WTC11 (cell line): Measurements from ENCODE around the gene BICRA. TPM values are rescaled to one million over a fixed set of nuclear protein-coding genes. Genes with fewer than 3 reads are reported as not detected.

ENCODE experiments used
- ATAC-seq: fragments of 200-7000 bp; cut with Tn5 transposase; 2 replicates; pipeline ENCODE4 v1.10.0; 2021; ENCODE audit warnings: mild to moderate bottlenecking, moderate library complexity
- CTCF ChIA-PET: fragments of 300-600 bp; sonication (Branson Sonifier 250); formaldehyde crosslinking; loops from one replicate; lab custom pipeline; 2021; ENCODE audit warnings: antibody characterized with exemption; lab: Charles Lee
- POLR2A ChIA-PET: fragments of 350-600 bp; sonication (Branson Sonifier 250); formaldehyde crosslinking; loops from one replicate; lab custom pipeline; 2021; ENCODE audit warnings: antibody characterized with exemption; lab: Charles Lee
- DNase-seq: peaks from one replicate; pipeline ENCODE4 v3.0.0; 2021; ENCODE audit warnings: low spot score
- H3K27ac Mint-ChIP-seq: 2 replicates; pipeline ENCODE4 v1.8.0; 2021; ENCODE audit warnings: mixed read lengths
- H3K27me3 Mint-ChIP-seq: 2 replicates; pipeline ENCODE4 v1.8.0; 2021; ENCODE audit warnings: low read depth, mild to moderate bottlenecking, moderate library complexity, mixed read lengths
- H3K36me3 Mint-ChIP-seq: 2 replicates; pipeline ENCODE4 v1.8.0; 2021; ENCODE audit warnings: mixed read lengths
- H3K4me1 Mint-ChIP-seq: 2 replicates; pipeline ENCODE4 v1.8.0; 2022; ENCODE audit warnings: mixed read lengths
- H3K4me3 Mint-ChIP-seq: 2 replicates; pipeline ENCODE4 v1.8.0; 2021; ENCODE audit warnings: mild to moderate bottlenecking, moderate library complexity, mixed read lengths
- H3K9me3 Mint-ChIP-seq: 2 replicates; pipeline ENCODE4 v1.8.0; 2021; ENCODE audit warnings: mixed read lengths
- FOXK1 ChIP-seq: sonication (generic); formaldehyde crosslinking; IDR thresholded peaks from 2 replicates; pipeline ENCODE4 v1.8.0; 2022; ENCODE audit warnings: mild to moderate bottlenecking, moderate library complexity, missing genetic modification reagents
- GTF2I ChIP-seq: fragments of 250-450 bp; sonication (Bioruptor Pico); conservative IDR thresholded peaks from 2 replicates; pipeline ENCODE4 v1.4.0; 2021; ENCODE audit warnings: mild to moderate bottlenecking
- HMGA2 ChIP-seq: fragments of 250-450 bp; sonication (Bioruptor Pico); IDR thresholded peaks from 2 replicates; pipeline ENCODE4 v1.4.0; 2021; ENCODE audit warnings: mild to moderate bottlenecking, moderate library complexity
- JAZF1 ChIP-seq: fragments of 250-450 bp; sonication (Bioruptor Pico); IDR thresholded peaks from 2 replicates; pipeline ENCODE4 v1.9.0; 2021; ENCODE audit warnings: moderate library complexity, mild to moderate bottlenecking, inconsistent platforms
- JUN ChIP-seq: sonication (generic); formaldehyde crosslinking; IDR thresholded peaks from 2 replicates; pipeline ENCODE4 v1.8.0; 2023; ENCODE audit warnings: mild to moderate bottlenecking, missing genetic modification reagents
- MLX ChIP-seq: sonication (generic); formaldehyde crosslinking; IDR thresholded peaks from 2 replicates; pipeline ENCODE4 v1.8.1; 2023; ENCODE audit warnings: mild to moderate bottlenecking, missing genetic modification reagents, moderate library complexity
- MYBL2 ChIP-seq: sonication (generic); formaldehyde crosslinking; IDR thresholded peaks from 2 replicates; pipeline ENCODE4 v1.8.1; 2023; ENCODE audit warnings: mild to moderate bottlenecking, moderate library complexity, missing genetic modification reagents
- PREB ChIP-seq: sonication (generic); formaldehyde crosslinking; IDR thresholded peaks from 2 replicates; pipeline ENCODE4 v1.8.1; 2022; ENCODE audit warnings: mild to moderate bottlenecking, missing genetic modification reagents, moderate library complexity, borderline replicate concordance
- PRRX2 ChIP-seq: fragments of 250-450 bp; sonication (Bioruptor Pico); IDR thresholded peaks from 2 replicates; pipeline ENCODE4 v1.8.0; 2021; ENCODE audit warnings: mild to moderate bottlenecking
- RELA ChIP-seq: sonication (generic); formaldehyde crosslinking; IDR thresholded peaks from 2 replicates; pipeline ENCODE4 v1.8.1; 2022; ENCODE audit warnings: missing genetic modification reagents, mild to moderate bottlenecking, borderline replicate concordance
- RORB ChIP-seq: fragments of 250-450 bp; sonication (Bioruptor Pico); IDR thresholded peaks from 2 replicates; pipeline ENCODE4 v1.9.0; 2021; ENCODE audit warnings: mild to moderate bottlenecking
- SMAD3 ChIP-seq: sonication (generic); formaldehyde crosslinking; IDR thresholded peaks from 2 replicates; pipeline ENCODE4 v1.8.0; 2022; ENCODE audit warnings: missing genetic modification reagents, mild to moderate bottlenecking, borderline replicate concordance
- SOX15 ChIP-seq: fragments of 250-450 bp; sonication (Bioruptor Pico); IDR thresholded peaks from 2 replicates; pipeline ENCODE4 v1.9.0; 2021; ENCODE audit warnings: mild to moderate bottlenecking
- SP1 ChIP-seq: sonication (generic); formaldehyde crosslinking; conservative IDR thresholded peaks from 2 replicates; pipeline ENCODE4 v1.8.1; 2022; ENCODE audit warnings: missing genetic modification reagents
- TEAD4 ChIP-seq: sonication (generic); formaldehyde crosslinking; IDR thresholded peaks from 2 replicates; pipeline ENCODE4 v1.8.0; 2022; ENCODE audit warnings: mild to moderate bottlenecking, missing genetic modification reagents
- USF1 ChIP-seq: sonication (generic); formaldehyde crosslinking; IDR thresholded peaks from 2 replicates; pipeline ENCODE4 v1.8.0; 2022; ENCODE audit warnings: mild to moderate bottlenecking, missing genetic modification reagents
- ZMAT4 ChIP-seq: fragments of 250-450 bp; sonication (Bioruptor Pico); IDR thresholded peaks from 2 replicates; pipeline ENCODE4 v1.9.0; 2021; ENCODE audit warnings: mild to moderate bottlenecking
- ZNF532 ChIP-seq: fragments of 250-450 bp; sonication (Bioruptor Pico); IDR thresholded peaks from 2 replicates; pipeline ENCODE4 v1.9.0; 2021; ENCODE audit warnings: mild to moderate bottlenecking, borderline replicate concordance
- ZSCAN18 ChIP-seq: fragments of 250-450 bp; sonication (Bioruptor Pico); IDR thresholded peaks from 2 replicates; pipeline ENCODE4 v2.1.2; 2022; ENCODE audit warnings: mild to moderate bottlenecking, moderate library complexity
- total RNA-seq: library from RNA; stranded (reverse); gene quantifications from 3 replicates; pipeline ENCODE4 v1.2.3, GENCODE V29; 2021
- TF ChIP-seq, protein P1 (sequence below): fragments of 200-600 bp; IDR thresholded peaks from 2 replicates; pipeline ENCODE4 v1.8.0; 2022; ENCODE audit warnings: antibody characterized with exemption
- TF ChIP-seq, protein P2 (sequence below): sonication (generic); formaldehyde crosslinking; IDR thresholded peaks from 2 replicates; pipeline ENCODE4 v1.8.0; 2022; ENCODE audit warnings: mild to moderate bottlenecking, missing genetic modification reagents
- TF ChIP-seq, protein P3 (sequence below): fragments of 250-450 bp; sonication (Bioruptor Pico); conservative IDR thresholded peaks from 2 replicates; pipeline ENCODE4 v1.9.0; 2021; ENCODE audit warnings: mild to moderate bottlenecking

The BICRA gene
- total RNA-seq, 1 experiment from 2014 or later = 30.3 TPM

- CTCF ChIA-PET = no interaction called here
- ATAC-seq (no peak), DNase-seq (no peak)
- H3K4me3 Mint-ChIP-seq = no peak overlapping the region
- no peaks in the 10 kb centered on the region for H3K27me3 Mint-ChIP-seq
- no peaks in the 10 kb centered on the region for H3K4me1 Mint-ChIP-seq
- peaks cover 7% of the 10 kb centered on the region for H3K9me3 Mint-ChIP-seq
- H3K27ac Mint-ChIP-seq = no peak overlapping the region
- TF ChIP-seq SOX15 (CRISPR knock-in tag) (no peak), RORB (no peak), FOXK1 (no peak), USF1 (no peak), JUN (CRISPR knock-in tag) (no peak), SMAD3 (no peak), MYBL2 (no peak), TEAD4 (no peak), PREB (CRISPR knock-in tag) (no peak), SP1 (no peak), ZSCAN18 (CRISPR knock-in tag) (no peak), HMGA2 (CRISPR knock-in tag) (no peak), ZNF532 (CRISPR knock-in tag) (no peak), GTF2I (CRISPR knock-in tag) (no peak), JAZF1 (CRISPR knock-in tag) (no peak)
- TF ChIP-seq, protein P1, sequence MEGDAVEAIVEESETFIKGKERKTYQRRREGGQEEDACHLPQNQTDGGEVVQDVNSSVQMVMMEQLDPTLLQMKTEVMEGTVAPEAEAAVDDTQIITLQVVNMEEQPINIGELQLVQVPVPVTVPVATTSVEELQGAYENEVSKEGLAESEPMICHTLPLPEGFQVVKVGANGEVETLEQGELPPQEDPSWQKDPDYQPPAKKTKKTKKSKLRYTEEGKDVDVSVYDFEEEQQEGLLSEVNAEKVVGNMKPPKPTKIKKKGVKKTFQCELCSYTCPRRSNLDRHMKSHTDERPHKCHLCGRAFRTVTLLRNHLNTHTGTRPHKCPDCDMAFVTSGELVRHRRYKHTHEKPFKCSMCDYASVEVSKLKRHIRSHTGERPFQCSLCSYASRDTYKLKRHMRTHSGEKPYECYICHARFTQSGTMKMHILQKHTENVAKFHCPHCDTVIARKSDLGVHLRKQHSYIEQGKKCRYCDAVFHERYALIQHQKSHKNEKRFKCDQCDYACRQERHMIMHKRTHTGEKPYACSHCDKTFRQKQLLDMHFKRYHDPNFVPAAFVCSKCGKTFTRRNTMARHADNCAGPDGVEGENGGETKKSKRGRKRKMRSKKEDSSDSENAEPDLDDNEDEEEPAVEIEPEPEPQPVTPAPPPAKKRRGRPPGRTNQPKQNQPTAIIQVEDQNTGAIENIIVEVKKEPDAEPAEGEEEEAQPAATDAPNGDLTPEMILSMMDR = no peak
- TF ChIP-seq, protein P2, sequence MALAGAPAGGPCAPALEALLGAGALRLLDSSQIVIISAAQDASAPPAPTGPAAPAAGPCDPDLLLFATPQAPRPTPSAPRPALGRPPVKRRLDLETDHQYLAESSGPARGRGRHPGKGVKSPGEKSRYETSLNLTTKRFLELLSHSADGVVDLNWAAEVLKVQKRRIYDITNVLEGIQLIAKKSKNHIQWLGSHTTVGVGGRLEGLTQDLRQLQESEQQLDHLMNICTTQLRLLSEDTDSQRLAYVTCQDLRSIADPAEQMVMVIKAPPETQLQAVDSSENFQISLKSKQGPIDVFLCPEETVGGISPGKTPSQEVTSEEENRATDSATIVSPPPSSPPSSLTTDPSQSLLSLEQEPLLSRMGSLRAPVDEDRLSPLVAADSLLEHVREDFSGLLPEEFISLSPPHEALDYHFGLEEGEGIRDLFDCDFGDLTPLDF (CRISPR knock-in tag) = no peak
- peaks cover 24% of the 10 kb centered on the region for H3K36me3 Mint-ChIP-seq
- POLR2A ChIA-PET = no interaction called here
These were observed 82.8 kb downstream of the BICRA start for GRCh38 chr19:47691782-47692181.

- Mint-ChIP-seq H3K27me3 (no peaks in the 10 kb centered on the region), H3K9me3 (peaks cover 7% of the 10 kb centered on the region), H3K4me3 (no peak overlapping the region), H3K4me1 (0 out of 2 replicates have a peak, but pooled peaks cover 2% of the 10 kb centered on the region), H3K27ac (no peak overlapping the region), H3K36me3 (peaks cover 24% of the 10 kb centered on the region)
- ChIA-PET CTCF (interaction anchor here (0.7 to 1.0 kb wide), 3 partner anchors 19 to 257 kb away, joined by 3 to 4 read pairs (median 3); no protein-coding TSS in a partner anchor), POLR2A (no interaction called here)
- ATAC-seq = no peak
- no peak for DNase-seq
- TF ChIP-seq RELA (CRISPR knock-in tag) = no peak
- TF ChIP-seq PRRX2 (CRISPR knock-in tag) = no peak
- TF ChIP-seq MLX = no peak
- TF ChIP-seq, protein P3, sequence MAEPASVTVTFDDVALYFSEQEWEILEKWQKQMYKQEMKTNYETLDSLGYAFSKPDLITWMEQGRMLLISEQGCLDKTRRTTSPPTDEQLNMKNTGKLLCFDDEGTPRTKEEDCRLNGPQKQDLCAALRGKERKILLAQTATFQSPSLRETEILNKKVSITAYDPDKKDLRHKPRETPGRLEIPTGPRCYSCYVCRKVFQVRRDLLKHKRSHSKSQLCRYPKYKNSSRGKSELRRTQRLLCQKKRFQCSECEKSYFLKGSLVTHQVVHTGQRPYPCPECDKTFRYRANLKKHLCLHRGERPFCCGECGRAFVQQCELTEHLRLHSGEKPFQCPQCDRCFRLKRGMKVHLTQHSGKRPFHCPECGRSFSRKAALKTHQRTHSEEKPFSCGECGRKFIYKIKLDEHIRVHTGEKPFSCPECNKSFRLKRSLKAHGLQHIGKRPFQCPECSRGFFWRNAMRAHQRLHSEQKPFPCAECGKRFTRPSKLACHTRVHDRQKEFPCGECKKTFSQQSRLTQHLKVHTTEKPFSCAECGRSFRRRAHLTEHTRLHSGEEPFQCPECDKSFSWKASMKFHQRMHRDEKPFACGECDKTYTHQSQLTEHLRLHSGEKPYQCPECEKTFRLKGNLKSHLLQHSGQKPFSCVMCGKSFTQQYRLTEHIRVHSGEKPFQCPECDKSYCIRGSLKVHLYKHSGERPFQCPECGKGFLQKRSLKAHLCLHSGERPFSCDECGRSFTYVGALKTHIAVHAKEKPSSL (CRISPR knock-in tag) = no peak
- no peak for TF ChIP-seq JUN (CRISPR knock-in tag)
- TF ChIP-seq ZMAT4 (CRISPR knock-in tag) = no peak
- no peak for TF ChIP-seq GTF2I (CRISPR knock-in tag)
These were observed 84.6 kb downstream of the BICRA start for GRCh38 chr19:47693489-47693888.
